Measurements from ENCODE around the gene PHKG1.
"Not testable (repeated sequence)": the region's sequence is repeated elsewhere in the genome, so short reads cannot be mapped to it uniquely, and the experiment has no call there.

The PHKG1 gene

DNA sequence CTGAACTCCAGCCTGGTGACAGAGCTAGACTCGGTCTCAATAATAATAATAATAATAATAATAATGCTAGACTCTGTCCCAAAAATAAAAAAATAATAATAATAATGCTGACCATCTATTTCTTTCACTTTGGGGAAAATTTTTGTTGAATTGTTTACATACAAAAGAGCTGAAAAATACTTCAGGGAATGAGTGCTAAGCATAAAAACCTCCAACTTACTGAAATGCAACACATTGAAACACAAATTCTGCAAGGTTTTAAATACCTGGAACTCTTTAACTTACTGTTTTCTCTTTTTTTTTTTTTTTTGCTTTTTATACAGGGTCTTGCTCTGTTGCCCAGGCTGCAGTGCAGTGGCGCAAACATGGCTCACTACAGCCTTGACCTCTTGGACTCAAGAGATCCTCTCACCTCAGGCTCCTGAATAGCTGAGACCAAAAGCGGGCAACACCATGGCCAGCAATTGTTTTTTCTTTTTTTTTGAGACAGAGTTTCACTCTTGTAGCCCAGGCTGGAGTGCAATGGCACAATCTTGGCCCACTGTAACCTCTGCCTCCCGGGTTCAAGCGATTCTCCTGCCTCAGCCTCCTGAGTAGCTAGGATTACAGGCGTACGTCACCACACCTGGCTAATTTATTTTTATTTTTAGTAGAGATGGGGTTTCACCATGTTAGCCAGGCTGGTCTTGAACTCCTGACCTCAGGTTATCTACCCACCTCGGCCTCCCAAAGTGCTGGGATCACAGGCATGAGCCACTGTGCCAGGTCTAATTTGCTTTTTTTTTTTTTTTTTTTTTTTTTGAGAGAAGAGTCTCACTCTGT lies 5.6 kb upstream of the PHKG1 start:
- H3K4me3 Mint-ChIP-seq, H3K9me3 Mint-ChIP-seq, CTCF ChIA-PET, DNase-seq, H3K4me1 Mint-ChIP-seq, H3K27ac Mint-ChIP-seq, H3K27me3 Mint-ChIP-seq: not testable (repeated sequence)
- peaks cover 29% of the 10 kb centered on the region for H3K36me3 Mint-ChIP-seq

DNA sequence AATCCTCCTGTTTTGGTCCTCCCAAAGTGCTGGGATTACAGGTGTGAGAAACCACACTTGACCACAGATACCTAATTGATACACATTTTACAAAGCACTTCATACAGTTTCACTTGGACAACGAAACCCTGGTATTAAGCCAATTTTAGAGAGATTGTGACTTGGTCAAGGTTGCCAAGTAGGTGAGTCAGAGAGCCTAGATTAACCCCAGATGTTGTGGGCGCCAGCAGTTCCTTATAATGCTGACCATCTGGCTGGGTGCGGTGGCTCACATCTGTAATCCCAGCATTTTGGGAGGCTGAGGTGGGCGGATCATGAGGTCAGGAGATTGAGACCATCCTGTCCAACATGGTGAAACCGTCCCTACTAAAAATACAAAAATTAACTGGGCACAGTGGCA lies 4.9 kb upstream of the PHKG1 start:
- Mint-ChIP-seq H3K4me3 (no peak overlapping the region), H3K27ac (no peak overlapping the region), H3K4me1 (peaks cover 2% of the 10 kb centered on the region), H3K36me3 (peaks cover 25% of the 10 kb centered on the region), H3K27me3 (no peaks in the 10 kb centered on the region), H3K9me3 (no peaks in the 10 kb centered on the region)
- CTCF ChIA-PET: no interaction called here
- DNase-seq: no peak

DNA sequence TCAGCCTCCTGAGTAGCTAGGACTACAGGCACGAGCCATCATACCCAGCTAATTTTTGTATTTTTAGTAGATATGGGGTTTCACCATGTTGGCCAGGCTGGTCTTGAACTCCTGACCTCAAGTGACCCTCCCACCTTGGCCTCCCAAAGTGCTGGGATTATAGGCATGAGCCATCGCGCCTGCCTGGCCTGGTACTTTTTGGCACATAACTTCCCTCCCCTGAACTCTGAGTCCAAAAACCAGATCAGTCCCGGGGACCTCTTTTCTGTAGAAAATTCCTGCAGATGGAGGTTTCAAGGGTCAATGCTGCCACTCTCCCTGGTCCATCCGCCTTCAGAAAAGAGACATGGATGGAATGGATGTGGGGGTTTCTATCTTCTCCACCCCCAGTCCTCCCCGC lies 364 bp downstream of the PHKG1 start:
- H3K9me3 Mint-ChIP-seq, DNase-seq, H3K27ac Mint-ChIP-seq, CTCF ChIA-PET, H3K27me3 Mint-ChIP-seq, H3K4me3 Mint-ChIP-seq, H3K36me3 Mint-ChIP-seq, H3K4me1 Mint-ChIP-seq: not testable (repeated sequence)

DNA sequence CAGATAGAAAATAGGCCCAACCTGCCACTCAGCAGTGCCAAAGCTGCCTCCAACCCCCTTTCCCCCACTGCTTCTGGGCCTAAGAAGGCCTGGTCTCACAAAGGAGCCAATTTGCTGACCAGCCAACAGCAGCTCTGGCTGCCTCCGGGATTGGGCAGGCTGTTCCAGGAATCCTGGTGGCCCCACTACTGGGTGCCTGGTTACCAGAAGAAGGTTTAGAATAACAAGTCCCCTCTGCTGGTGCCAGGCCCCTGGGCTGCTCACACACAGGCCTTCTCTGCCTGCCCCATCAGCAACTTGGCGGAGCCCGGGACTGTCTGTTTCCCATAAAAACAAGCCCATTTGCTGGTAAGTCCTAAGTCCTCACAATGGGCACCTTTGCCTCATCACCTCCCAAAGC lies 1.2 kb downstream of the PHKG1 start:
- no peak for DNase-seq
- no peaks in the 10 kb centered on the region for H3K9me3 Mint-ChIP-seq
- H3K4me1 Mint-ChIP-seq: peaks cover 2% of the 10 kb centered on the region
- no peak overlapping the region for H3K27ac Mint-ChIP-seq
- no peak overlapping the region for H3K4me3 Mint-ChIP-seq
- no peaks in the 10 kb centered on the region for H3K27me3 Mint-ChIP-seq
- H3K36me3 Mint-ChIP-seq: peaks cover 8% of the 10 kb centered on the region
- CTCF ChIA-PET: no interaction called here

DNA sequence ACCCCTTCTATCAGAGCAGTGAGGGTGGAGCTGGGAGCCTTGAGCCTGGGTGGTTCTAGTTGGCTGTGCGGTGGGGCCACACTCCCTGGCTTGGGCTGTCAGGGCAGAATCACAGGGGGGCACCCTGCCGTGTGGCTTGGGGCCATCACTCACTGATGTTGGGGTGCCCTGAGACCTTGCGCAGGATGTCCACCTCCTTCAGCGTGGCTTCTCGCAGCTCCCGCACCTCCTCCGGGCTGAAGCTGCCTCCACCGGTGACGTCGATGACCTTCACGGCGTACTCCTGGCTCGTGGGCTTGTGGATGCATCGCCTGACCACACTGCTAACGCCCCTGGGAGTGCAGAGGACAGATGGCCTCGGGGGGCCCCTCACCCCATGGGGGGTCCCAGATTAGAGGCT lies 5.3 kb downstream of the PHKG1 start:
- Mint-ChIP-seq H3K27ac (no peak overlapping the region), H3K36me3 (peaks cover 10% of the 10 kb centered on the region)
- CTCF ChIA-PET: no interaction called here

DNA sequence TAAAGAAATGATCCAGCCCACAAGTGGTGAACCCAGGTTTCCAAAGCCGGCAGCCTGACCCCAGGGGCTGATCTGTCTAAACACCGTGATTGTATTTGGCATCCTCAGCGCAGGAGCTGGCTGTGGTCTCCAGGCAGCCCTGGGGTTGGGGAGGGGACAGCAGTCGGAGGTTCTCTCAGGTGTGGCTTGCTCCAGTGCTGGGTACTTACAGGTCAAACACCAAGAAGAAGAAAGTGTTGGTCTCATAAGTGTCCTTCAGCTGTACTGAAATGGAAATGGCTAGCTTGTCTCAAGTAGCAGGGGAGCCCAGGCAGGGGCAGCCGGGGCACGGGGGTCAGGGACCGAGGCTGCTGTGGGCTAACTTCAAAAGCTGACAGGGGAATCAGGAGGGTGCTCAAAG lies 6.0 kb downstream of the PHKG1 start:
- H3K36me3 Mint-ChIP-seq: peaks cover 15% of the 10 kb centered on the region
- no peak for DNase-seq
- CTCF ChIA-PET: no interaction called here
- no peaks in the 10 kb centered on the region for H3K9me3 Mint-ChIP-seq
- no peak overlapping the region for H3K27ac Mint-ChIP-seq
- no peaks in the 10 kb centered on the region for H3K4me1 Mint-ChIP-seq
- H3K27me3 Mint-ChIP-seq: no peaks in the 10 kb centered on the region
- H3K4me3 Mint-ChIP-seq: no peak overlapping the region

More for the DNA sequence above, 5.3 kb downstream of the PHKG1 start:
- no peaks in the 10 kb centered on the region for H3K27me3 Mint-ChIP-seq
- no peak for DNase-seq
- H3K4me3 Mint-ChIP-seq: no peak overlapping the region
- no peaks in the 10 kb centered on the region for H3K4me1 Mint-ChIP-seq
- no peaks in the 10 kb centered on the region for H3K9me3 Mint-ChIP-seq

DNA sequence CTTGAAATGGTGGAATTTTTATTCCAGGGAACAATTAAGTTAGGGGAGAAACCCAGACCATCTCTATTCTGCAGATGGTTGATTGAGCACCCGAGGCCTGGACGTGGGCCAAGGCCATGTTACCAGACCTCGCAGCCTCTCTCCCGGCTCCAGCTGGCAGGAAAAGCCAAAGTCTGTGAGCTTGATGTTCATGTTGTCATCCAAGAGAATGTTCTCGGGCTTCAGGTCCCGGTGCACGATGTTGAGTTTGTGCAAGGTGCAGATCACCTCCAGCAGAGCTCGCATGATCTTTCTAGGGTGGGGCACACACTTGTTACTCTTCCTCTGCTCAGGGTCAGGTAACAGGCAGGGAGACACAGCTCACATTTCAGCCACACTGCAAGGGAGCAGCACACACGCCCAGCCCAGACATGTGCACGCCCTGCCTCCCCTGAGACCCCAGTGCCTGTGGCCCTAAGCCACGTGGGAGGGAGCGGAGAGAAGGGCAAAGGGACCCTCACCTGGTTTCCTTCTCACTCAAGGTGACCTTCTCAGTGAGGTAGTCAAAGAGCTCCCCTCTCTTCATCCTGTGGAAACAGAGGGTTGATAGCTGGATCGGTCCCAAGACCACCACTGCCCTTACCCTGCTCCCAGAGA lies 9.5 kb downstream of the PHKG1 start:
- H3K4me1 Mint-ChIP-seq: no peaks in the 10 kb centered on the region
- DNase-seq: no peak
- peaks cover 34% of the 10 kb centered on the region for H3K36me3 Mint-ChIP-seq
- H3K27me3 Mint-ChIP-seq: no peaks in the 10 kb centered on the region
- H3K9me3 Mint-ChIP-seq: no peaks in the 10 kb centered on the region
- no peak overlapping the region for H3K27ac Mint-ChIP-seq
- no peak overlapping the region for H3K4me3 Mint-ChIP-seq
- CTCF ChIA-PET: interaction anchor here (2.8 kb wide), 1 partner anchor 9 kb away, joined by 10 read pairs; no protein-coding TSS in a partner anchor

DNA sequence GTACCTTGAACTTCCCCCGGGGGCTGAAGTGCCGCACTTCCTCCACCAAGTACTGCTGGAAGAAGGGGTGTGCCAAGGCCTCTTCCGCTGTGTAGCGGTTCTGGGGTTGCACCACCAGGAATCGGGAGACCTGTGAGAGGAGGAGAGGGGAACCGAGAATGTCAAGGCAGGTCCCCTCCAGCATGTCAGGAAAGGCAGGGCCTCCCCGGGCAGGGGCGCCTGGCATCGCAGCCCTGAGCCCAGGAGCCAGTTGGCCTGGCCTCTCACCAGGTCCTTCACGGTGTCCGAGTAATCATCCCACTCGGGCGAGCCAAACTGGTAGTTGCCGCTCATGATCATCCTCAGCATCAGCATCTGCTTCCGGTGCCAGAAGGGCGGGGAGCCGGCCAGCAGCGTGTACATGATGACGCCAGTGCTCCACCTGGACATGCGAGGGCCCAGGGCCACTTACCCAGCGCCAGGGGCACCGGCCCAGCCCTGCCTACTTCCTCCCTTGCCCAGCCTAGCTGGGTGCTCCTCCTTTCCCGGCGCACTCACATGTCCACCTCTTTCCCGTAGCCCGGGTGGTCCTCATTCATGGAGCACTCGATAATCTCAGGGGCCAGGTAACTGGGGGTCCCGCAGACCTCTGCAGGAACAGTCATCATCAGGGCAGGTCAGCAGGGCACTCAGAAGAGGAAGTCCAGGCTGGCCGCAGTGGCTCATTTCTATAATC lies 11.0 kb downstream of the PHKG1 start:
- Mint-ChIP-seq H3K27me3 (no peaks in the 10 kb centered on the region), H3K27ac (no peak overlapping the region), H3K4me1 (no peaks in the 10 kb centered on the region), H3K4me3 (no peak overlapping the region), H3K36me3 (peaks cover 34% of the 10 kb centered on the region), H3K9me3 (no peaks in the 10 kb centered on the region)
- DNase-seq: peak; percentile 1
- CTCF ChIA-PET: no interaction called here

DNA sequence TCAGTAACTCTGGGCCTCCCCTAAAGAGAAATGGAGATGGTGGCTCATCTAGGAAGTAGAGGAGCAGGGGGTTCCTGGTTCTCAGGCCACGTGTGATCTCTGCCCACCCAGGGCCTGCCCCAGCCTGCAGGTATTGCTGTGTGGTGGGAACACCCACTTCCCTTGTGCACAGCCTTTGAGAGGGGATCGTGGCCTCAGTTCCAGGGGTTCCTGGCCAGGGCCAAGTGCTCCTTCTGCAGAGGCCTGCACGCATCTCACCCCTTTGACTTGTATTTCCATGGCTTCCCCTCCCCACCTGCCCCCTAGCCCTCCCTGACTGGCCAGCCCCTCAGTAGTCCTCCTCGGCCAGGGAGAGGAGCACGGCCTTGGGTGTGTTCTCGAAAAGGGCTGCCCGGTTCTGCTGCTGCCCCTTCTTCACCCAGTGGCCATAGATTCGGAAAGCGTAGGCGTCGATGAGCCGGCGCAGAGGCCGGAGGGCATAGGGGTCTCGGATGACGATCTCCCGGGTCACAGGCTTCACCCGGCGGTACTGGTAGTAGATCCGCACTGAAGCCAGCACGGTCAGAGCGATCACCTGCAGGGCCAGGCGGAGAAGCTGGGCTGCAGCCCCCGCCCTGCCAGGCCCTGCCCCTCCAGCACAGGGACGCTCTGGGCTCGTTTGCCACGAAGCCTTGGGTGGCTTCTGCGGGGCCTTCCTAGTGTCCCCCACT lies 11.9 kb downstream of the PHKG1 start:
- H3K4me1 Mint-ChIP-seq, H3K9me3 Mint-ChIP-seq, H3K4me3 Mint-ChIP-seq, H3K27me3 Mint-ChIP-seq, DNase-seq, H3K27ac Mint-ChIP-seq, CTCF ChIA-PET: not testable (repeated sequence)
- H3K36me3 Mint-ChIP-seq: peaks cover 36% of the 10 kb centered on the region

DNA sequence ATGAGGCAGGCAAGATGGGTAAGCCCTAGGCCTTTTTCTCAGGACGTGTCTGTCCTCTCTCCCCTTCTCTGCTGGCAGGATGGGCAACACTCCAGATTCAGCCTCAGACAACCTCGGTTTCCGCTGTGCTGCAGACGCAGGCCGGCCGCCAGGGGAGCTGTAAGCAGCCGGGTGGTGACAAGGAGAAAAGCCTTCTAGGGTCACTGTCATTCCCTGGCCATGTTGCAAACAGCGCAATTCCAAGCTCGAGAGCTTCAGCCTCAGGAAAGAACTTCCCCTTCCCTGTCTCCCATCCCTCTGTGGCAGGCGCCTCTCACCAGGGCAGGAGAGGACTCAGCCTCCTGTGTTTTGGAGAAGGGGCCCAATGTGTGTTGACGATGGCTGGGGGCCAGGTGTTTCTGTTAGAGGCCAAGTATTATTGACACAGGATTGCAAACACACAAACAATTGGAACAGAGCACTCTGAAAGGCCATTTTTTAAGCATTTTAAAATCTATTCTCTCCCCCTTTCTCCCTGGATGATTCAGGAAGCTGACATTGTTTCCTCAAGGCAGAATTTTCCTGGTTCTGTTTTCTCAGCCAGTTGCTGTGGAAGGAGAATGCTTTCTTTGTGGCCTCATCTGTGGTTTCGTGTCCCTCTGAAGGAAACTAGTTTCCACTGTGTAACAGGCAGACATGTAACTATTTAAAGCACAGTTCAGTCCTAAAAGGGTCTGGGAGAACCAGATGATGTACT lies 13.1 kb downstream of the PHKG1 start:
- Mint-ChIP-seq H3K4me1 (no peaks in the 10 kb centered on the region), H3K9me3 (no peaks in the 10 kb centered on the region), H3K27ac (no peak overlapping the region), H3K27me3 (no peaks in the 10 kb centered on the region), H3K4me3 (no peak overlapping the region), H3K36me3 (peaks cover 36% of the 10 kb centered on the region)
- DNase-seq: no peak
- CTCF ChIA-PET: interaction anchor here (0.9 kb wide), 1 partner anchor 438 kb away, joined by 3 read pairs; no protein-coding TSS in a partner anchor

DNA sequence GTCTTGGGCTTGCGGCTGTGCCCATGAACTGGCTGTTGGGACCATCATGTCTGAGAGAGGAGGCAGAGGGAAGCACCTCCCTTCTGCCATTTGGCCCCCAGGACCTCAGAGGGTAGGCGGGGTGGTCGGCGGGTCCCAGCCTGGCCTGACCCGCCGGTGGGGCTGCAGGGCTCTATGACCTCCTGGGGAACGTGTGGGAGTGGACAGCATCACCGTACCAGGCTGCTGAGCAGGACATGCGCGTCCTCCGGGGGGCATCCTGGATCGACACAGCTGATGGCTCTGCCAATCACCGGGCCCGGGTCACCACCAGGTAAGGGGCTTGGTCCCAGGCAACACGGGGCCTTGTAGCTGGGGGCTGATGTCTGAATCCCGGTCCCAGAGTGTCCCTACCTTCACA lies 14.6 kb downstream of the PHKG1 start:
- Mint-ChIP-seq H3K27ac (no peak overlapping the region), H3K4me3 (no peak overlapping the region), H3K4me1 (peaks cover 5% of the 10 kb centered on the region), H3K27me3 (no peaks in the 10 kb centered on the region), H3K9me3 (no peaks in the 10 kb centered on the region), H3K36me3 (peaks cover 38% of the 10 kb centered on the region)
- CTCF ChIA-PET: interaction anchor here (1.5 kb wide), 1 partner anchor 14 kb away, joined by 3 read pairs; the partner anchor contains the start of gene SUMF2
- DNase-seq: no peak

DNA sequence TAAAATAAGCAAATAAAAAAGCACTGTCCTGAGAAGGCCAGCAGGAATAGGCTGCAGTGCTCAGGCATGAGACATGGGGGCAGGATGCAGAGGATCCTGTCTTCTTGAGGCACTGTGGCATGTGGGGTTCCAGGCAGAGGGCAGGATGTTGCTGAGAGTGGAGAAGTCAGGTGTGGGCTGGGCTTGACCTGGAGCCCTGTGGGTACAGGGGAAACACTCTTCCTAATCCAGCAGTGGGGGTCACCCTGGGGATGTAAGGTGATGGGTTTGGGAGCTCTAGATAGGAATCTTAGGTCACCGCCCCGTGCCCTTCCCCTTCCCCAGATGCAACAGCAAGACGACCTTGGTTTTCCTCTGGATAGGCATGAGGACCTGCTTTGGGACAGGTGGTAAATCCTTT lies 15.1 kb downstream of the PHKG1 start:
- H3K27me3 Mint-ChIP-seq: no peaks in the 10 kb centered on the region
- H3K36me3 Mint-ChIP-seq: peaks cover 42% of the 10 kb centered on the region
- peaks cover 5% of the 10 kb centered on the region for H3K4me1 Mint-ChIP-seq
- H3K4me3 Mint-ChIP-seq: no peak overlapping the region
- no peak for DNase-seq
- H3K27ac Mint-ChIP-seq: no peak overlapping the region
- H3K9me3 Mint-ChIP-seq: no peaks in the 10 kb centered on the region
- CTCF ChIA-PET: interaction anchor here (1.5 kb wide), 1 partner anchor 13 kb away, joined by 3 read pairs; the partner anchor contains the start of gene SUMF2

DNA sequence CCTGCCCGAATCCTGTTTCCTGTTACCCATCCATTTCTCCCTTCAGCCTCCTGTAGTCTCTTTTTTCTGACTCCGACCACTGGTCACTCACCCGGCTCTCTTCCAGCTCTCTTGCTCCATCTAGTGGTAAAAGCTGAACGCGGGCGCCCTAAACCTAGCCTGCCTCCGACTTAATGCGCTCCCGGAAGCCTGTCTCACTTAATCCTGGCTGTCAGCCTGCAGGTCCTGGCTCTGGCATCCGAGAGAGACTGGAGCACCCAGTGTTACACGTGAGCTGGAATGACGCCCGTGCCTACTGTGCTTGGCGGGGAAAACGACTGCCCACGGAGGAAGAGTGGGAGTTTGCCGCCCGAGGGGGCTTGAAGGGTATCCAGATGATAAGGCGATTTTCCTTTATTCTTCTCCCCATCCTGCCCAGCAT lies 18.4 kb downstream of the PHKG1 start:
- peak overlapping the region; percentile 33 for H3K27ac Mint-ChIP-seq
- peak; percentile 71 for DNase-seq
- H3K4me1 Mint-ChIP-seq: peaks cover 5% of the 10 kb centered on the region
- peaks cover 33% of the 10 kb centered on the region for H3K36me3 Mint-ChIP-seq
- H3K9me3 Mint-ChIP-seq: no peaks in the 10 kb centered on the region
- CTCF ChIA-PET: interaction anchor here (0.7 to 3.8 kb wide), 17 partner anchors 9 to 550 kb away, joined by 3 to 41 read pairs (median 3); partner anchors contain the start of gene SUMF2
- no peaks in the 10 kb centered on the region for H3K27me3 Mint-ChIP-seq
- H3K4me3 Mint-ChIP-seq: no peak overlapping the region
